ENCODE measurements around the gene RPS3.

Gene RPS3

GRCh38 chr11:75420224-75421034, 21.1 kb downstream of the RPS3 start:
- DNase-seq = no peak

GRCh38 chr11:75421035-75421602, 21.8 kb downstream of the RPS3 start:
- DNase-seq = no peak

- DNase-seq = no peak
Observed at GRCh38 chr11:75421902-75422247, 22.6 kb downstream of the RPS3 start.

- no peak for DNase-seq
Observed at GRCh38 chr11:75422248-75423231, 23.2 kb downstream of the RPS3 start.

GRCh38 chr11:75423721-75424120, 24.4 kb downstream of the RPS3 start:
- no peak for DNase-seq

- DNase-seq = no peak
Observed at GRCh38 chr11:75424396-75424795, 25.1 kb downstream of the RPS3 start.

- no peak for DNase-seq
Observed at GRCh38 chr11:75425422-75425821, 26.1 kb downstream of the RPS3 start.

- DNase-seq = no peak
Observed at GRCh38 chr11:75426720-75427086, 27.4 kb downstream of the RPS3 start.

- DNase-seq = no peak
Observed at GRCh38 chr11:75427181-75427580, 27.9 kb downstream of the RPS3 start.

GRCh38 chr11:75428281-75428724, 29.0 kb downstream of the RPS3 start:
- DNase-seq = peak; percentile 51 to 68

GRCh38 chr11:75428989-75429640, 29.8 kb downstream of the RPS3 start:
- no peak for DNase-seq

- no peak for DNase-seq
Observed at GRCh38 chr11:75429641-75429901, 30.3 kb downstream of the RPS3 start.

GRCh38 chr11:75429902-75430713, 30.8 kb downstream of the RPS3 start:
- peak in 1 of 2 donors; percentile 37 for DNase-seq

- no peak for DNase-seq
Observed at GRCh38 chr11:75430714-75431532, 31.6 kb downstream of the RPS3 start.

- DNase-seq = no peak
Observed at GRCh38 chr11:75431533-75432525, 32.5 kb downstream of the RPS3 start.

- DNase-seq = no peak
Observed at GRCh38 chr11:75432911-75433321, 33.6 kb downstream of the RPS3 start, which contains the start of gene KLHL35. Gene KLHL35 (minus strand): TSS chr11:75433203. CDS start chr11:75430629, 2,574 bp downstream.

GRCh38 chr11:75433443-75433842, 34.1 kb downstream of the RPS3 start:
- no peak for DNase-seq

- no peak for DNase-seq
Observed at GRCh38 chr11:75434051-75434450, 34.7 kb downstream of the RPS3 start.

GRCh38 chr11:75434886-75435570, 35.7 kb downstream of the RPS3 start:
- no peak for DNase-seq

Measured in bone marrow (tissue), 2 donors.